ENCODE data around the gene FOXN3.

FOXN3 gene

DNA sequence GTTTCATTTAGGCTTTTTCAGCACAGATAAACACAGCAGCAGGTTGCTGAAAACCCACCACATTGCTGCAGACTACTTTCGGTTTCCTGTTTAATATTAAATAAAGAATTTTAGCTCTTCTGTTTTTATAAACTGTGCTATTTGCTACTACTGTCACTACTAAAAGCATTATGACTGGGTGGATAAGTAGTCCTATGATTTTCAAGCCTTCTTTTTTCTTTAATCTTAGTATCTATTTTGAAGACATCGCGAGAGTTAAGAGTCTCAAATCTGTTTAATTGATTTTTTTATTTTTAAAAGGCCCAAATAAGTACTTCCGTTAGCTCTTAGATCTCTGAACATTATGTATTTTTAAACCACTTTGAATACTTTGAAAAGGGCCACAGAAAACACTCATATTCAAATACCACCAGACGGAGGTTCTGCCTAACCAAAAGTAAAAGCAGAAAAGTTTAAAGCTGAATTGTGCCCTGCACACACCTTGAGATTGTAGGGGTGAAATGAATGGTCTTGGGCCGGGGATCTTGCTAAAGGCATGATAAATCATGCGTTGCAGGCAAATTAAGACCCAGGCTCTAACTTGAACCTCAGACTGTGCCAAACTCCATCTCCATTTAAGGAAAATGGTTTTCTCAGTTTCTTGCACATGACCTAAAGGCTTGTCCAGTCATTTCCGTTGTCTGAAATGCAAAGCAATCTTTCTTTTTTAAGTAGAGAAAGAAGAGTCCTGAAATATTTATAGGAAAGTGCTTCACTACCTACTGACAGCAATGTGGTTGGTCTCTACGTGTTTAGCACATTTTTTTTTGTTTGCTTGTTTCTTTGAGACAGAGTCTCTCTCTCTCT, 13.6 kb upstream of the FOXN3 start:
- FAIRE-seq: no peak

DNA sequence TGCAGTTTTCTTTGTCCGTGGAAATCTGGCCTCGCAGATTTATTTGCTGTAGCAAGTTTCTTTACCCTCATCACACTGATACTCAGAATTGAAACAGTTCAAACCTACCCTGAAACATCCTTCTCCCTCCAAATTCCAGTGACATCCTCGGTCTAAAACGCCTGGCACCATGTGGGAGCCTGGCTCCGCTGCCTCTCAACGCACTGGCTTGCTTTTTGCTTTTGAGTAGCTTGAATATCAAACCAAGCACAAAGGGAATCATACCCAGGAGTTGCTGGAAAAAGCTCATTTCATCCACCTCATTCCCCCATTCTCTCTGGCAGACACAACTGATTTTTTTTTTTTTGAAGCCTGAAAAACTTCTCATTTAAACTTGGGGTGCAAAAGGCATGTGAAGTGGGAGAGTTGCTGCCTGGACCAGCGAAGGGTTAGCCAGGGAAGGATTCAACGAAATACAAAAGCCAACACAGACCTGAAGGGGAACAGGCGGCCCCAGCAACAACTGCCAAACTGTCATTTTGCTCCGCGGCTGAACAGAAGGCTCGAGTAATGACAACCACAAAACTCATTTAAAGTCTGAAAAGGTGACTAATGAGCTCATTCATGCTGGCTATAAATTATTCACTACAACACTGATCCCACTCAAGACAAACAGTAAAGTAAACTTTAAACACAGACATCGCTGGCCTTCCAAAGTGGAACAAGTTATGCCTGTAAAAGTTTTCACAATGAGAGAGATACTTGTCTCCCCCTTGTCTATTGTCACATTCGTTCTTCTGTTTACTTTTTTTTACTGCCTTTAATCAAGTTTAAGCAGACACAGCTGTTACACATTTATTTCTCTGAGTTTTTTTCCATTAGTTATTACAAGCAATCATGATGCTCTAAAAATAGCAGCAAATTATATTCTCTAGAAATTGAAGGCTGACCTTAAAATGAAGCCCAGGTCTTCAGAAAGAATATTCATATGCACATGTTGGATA, 12.5 kb upstream of the FOXN3 start:
- peak; percentile 70 for FAIRE-seq

DNA sequence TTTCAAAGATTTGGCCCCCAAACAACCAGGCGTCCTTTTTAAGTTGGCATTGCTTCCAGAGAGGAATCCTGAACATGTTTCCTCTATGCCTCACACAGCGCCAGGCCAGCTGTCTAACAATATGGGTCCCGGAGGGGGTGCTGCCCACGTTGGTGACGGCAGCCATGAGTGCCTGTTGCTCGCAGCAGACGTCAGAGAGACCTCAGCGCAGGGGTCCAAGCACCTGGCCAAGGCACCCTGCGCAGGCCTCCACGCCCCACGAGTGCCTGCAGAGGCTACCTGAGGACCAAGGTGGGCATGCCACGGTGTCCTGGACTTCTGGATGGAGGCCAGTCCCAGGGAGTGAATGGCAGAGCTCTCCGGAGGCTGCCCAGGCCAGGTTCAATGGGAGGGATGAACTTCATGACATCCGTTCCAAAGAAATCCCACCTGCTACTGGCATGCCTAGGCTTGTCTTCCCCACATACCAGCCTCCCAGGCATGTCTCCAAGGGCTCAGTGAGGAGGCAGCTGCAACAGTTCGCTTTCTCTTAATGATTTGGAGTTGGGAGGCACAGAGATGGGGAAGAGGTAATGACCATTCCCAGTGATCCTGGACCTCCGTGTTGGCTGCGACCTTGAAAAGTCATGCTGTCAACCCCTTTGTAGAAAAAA, 11.6 kb upstream of the FOXN3 start:
- no peak for FAIRE-seq

DNA sequence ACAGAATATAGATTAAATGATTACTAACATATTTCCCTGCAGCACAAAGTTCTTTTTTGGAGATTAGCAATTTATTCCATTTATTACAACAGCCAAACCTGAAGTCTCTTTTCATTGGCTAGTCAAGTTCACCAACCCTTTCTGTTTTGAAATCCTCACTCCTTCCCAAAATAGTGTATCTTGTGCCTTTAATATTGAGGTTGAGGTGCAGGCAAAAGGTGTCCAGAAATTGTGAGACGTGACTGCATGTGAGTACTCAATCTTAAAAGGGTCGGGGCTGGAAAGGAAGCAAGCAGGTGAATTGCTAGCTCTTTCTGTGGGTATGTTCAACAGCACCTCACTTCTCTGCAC, 11.1 kb upstream of the FOXN3 start:
- FAIRE-seq: no peak

DNA sequence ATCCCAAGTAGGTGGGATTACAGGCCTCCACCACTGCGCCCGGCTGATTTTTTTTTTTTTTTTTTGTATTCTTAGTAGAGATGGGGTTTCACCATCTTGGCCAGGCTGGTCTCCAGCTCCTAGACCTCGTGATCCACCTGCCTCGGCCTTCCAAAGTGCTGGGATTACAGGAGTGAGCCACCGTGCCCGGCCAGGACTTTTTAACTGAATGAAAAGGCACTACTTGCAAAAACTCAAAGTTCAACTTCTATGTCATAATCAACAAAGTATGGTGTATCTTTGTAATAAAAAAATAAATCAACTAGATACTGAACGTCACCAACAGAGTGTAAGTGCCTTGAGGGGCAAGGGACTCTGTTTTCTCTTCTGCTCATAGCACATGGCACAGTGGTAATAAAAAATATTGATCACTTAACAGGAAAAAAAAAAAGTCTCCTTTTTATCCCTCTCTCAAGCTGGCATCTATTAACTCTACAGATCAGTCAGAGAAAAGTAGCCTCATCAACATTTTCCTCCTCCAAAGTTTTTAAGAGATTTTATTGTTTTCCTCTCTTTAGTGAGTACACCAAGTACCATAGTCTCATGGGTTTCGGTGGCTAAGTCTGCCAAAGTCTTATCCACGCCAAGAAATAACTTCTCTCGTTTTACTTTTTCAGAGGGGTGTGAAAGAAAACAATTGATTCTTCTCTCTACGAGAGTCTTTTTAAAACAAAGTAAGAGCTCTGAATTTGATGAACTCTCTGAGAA, 10.6 kb upstream of the FOXN3 start:
- no peak for FAIRE-seq

DNA sequence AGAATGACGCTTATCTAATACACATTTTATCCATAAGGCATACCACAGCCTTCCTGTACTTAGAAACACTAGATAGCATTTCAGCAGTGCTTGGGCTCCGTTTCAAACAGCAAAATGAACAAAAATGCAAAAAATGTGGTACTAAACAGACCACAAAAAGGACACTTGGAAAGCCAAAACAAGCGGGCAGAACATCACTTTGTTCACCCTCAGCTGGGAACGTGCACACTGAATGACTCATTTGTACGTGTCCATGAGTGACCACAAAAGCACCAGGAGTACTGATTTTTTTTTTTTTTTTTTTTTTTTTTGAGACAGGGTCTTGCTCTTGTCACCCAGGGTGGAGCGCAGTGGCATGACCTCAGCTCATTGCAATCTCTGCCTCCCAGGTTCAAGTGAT, 8.9 kb upstream of the FOXN3 start:
- no peak for FAIRE-seq

DNA sequence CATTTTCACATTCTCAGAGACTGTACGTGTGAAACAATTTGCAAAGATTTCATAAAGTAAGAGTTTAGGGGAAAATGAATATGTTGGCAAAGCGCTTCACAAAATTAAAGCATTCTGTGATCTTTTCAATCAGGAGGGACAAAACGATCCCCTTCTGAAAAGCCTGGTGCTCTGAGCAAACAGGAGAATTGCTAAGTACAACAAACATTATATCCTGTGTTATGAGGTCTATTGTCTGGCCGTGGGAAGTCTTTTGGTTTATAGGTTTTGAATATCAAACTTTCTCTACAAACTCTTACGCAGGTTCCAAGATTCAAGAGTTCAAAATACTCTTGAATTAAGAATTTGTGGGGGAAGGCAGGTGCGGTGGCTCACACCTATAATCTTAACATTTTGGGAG, 7.2 kb upstream of the FOXN3 start:
- FAIRE-seq: no peak

DNA sequence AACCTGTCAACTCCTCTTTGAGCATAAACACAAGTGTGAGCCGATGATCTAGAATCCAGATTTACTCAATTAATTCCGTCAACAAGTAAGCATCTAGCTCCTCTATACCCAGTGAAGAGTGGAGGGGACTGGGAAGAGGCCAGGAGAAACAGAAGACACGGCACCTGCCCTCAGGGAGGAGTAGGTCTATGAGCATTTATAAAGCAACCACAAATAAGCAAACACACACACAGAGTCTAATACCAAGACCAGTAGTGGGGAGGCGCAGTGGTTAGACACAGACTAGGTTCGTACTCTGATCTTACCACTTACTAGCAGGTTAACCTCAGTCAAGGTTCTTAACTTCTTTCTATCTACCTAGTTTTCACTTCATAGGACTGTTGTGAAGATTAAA, 5.9 kb upstream of the FOXN3 start:
- FAIRE-seq: no peak

DNA sequence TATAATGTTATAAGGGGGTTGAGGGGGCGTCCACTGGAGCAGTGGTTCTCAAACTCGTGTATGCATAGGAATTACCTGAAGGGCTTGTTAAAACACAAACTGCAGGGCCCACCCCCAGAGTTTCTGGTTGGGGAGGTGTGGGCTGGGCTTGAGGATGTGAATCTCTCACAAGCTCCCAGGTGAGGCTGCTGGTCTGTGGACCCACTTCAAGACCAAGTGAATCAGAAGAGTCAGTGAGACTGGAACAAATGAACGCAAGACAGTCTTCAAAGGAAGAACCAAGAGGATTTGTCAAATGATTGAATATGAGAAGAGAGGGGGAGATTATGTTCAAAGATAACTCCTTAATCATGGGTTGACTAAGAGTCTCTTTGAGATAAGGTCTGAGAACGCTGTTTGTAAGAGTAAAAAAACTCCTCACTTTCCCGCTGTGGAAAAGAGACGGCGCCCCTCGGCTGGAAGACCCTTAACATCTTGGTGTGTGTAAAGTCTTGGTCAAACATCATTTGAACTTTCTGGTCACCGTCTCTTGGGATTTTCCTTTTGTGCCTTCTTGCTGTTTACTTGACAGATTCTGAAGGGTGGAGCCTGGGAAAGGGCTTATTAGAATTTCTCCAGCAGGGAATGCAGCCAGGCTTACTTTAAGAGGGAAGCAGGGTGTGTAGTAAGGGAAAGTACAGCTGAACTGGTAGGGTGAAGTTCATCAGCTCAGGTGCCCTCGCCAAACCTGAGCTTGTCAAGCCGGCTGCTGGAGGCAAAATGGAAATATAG, 5.3 kb upstream of the FOXN3 start:
- no peak for FAIRE-seq

DNA sequence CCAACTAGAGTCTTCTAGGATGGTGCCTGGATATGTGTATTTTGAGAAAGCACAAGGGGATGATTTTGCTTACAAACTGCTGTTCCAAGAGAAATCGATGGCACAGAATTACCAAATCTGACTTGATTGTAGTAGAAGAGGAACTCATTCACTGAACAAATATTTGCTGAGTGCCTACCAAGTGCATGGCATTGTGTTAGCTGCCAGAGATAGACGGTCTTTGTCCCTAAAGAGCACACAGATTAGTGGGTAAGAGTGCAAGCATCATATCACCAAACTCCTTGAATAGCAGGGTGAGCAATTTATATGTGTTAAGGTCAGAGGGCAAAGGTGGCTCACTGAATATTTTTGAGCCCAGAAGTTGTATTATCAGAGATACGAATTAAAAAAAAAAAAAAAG, 3.5 kb upstream of the FOXN3 start:
- no peak for FAIRE-seq

DNA sequence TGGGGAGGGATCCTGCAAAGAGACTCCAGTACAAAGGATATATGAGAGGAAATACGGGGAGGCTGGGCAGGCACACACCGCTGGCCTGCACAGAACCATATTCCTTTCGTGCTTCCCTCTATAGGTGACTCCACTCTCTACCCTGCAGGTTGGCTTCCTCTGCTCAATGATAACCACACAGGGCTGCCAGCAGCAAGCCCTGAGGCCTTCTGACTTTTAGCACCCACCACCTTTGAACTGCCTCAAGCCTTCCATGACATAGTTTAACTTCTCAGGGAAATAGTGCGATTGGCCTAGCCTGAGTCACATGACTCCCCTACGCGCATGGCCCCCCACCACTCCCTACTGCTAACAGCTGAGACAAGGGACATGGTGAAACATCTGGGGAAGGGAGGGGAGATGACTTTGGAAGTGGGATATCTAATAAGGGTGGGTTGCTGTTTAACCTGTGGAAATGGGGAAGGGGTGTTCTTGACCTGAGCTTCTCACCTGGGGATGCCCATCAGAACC, 3.0 kb upstream of the FOXN3 start:
- no peak for FAIRE-seq

DNA sequence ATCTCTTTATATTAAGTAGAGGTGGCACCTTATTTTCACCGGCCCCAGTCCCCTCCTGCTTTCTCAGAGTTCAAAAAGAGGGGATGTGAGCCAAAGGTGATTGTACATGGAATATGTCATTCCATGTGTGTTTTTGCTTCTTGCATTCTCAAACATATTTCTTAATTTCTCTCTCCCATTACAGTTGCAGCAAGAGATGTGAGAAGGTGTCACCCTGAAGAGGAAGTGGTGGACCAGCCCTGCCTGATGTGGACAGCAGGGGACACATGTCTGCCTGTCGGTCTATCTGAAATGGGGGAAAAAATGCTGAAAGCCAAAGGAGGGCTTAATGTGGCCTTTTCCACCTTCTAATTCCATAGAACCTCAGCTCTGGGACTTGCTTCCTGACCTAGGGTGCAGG, 1.9 kb upstream of the FOXN3 start:
- FAIRE-seq: no peak

DNA sequence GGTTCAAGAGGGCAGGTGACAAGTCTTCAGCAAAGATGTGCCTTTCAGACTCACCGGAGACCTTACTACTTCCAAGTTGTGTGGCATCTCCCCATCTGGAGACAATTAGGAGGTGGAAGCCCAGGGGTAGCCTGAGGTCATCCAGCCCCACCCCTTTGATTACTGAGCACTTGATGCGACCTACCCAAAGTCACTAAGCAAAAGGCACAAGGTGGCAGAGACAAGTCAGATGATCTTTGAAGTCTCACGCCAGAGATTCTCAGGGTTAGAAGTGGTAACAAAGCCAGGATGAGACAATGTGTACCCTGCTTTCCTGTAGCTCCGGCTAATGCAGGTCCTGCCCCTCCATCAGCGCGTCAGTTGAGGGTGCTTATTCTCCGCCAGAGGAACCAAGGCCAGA, 1.4 kb upstream of the FOXN3 start:
- no peak for FAIRE-seq

DNA sequence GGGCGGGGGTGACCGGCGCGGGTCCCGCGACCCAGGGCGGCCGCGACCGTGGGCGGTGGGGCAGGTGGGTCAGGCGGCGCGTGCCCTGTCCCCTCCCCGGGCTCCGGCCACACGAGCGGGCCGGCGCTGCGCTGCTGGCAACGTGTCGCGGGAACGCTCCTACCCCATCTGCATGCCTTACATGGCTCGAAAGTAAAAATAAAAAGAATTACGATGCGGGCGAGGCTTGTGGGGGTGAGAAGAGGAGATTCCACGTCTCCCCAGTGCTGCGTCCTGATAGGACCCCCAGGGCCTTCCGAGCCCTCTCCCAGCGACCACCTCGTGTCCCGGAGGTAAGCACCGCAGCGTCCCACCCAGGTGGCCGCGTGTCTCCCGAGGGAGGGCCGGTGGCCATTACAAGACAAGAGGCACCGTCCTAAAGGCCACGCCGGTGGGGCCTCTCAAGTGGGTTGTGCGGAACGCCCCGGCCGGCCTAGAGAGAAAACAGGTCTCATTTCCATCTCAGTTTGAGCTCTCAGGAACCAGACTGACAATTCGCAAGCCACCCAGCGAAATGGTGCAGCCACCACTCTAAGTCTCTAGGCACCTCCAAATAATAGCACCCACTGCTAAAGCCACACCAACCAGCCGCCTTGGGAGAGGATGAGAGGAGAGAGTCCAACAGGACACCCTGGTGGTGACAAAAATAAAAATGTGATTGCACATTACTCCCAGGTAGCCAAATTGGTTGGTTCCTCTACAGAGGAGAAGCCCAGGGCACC, 612 bp upstream of the FOXN3 start:
- FAIRE-seq: no peak

DNA sequence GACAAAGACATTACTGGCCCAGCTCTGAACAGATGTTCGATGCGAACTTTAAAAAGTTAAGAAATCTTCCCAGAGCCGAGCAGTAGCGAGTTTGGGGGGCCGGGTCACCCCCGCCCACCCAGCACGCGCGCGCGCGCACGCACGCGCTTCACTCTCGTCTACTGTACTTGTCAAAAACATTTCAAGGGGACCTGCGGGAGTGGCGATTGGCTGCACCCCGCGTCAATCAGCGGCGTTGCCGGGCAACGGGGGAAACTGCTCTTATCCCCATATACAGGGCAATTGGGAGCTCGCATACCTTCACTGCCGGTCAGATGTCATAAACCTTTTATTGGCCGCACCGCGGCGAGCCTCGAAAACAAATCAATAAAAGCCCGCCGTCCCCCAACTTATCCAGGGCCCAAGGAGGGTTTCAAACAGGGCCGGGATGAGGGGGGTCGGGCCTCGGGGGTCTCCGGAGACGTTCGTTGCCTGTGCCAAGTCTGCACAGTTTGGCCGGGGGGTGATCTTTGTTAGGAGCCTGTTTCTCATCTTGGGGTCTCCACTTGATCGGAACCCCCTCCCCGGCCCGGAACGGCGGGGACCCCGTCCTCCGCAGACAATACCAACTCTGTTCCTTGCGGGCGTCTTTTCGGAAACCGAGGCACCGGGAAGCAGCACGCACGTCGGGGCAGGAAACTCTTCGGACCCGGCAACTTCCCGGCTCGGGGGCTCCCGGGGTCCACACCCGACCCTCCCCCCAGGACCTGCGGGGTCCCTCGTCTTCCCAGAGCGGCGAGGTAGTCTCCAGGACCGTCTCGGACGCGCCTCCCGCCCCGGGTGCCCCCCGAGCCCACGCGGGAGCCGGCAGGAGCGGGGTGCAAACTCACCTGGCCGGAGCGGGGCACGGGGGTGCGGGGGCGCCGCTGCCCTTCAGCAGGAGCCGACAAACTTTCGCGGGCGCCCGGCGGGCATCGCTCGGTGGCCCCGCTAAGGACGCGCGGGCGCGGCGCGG, 734 bp downstream of the FOXN3 start:
- FAIRE-seq: no peak

DNA sequence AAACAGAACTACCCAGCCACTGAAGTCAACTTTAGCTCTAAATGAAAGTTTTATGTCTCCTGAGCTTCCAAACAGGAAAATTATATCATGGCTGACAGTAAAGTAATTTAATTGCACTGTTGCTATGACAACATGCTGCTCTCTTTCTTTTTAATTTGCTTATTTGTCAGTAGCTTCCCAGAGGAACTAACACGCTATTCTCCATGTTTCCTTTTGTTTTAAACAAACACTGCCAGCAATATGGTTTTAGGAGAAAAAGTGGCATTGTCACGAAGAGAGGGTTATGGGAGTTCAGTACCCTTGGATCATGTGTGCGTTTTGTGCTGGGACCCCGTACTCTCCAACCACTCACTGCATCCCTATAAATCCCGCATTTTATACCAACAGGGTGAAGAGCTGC, 1.9 kb downstream of the FOXN3 start:
- no peak for FAIRE-seq

DNA sequence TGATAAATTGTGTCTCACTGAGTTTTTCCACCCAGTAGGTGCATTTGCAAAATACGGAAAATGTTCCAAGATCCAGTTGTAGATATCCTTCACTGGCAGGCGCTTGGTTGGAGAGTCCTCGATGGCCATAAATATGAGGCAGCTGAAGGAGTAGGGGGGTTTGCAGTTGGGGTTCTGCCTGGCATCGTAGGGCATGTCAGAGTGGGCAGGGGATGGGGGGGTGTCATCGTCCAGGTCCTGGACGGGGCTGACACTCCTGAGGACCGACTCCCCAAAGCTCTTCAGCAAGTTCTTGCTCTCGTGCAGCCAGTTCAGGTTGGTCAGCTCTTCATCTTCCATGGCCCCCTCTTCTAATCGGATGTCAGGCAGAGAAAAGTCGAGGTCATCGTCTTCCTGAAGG, 5.1 kb downstream of the FOXN3 start:
- no peak for FAIRE-seq

DNA sequence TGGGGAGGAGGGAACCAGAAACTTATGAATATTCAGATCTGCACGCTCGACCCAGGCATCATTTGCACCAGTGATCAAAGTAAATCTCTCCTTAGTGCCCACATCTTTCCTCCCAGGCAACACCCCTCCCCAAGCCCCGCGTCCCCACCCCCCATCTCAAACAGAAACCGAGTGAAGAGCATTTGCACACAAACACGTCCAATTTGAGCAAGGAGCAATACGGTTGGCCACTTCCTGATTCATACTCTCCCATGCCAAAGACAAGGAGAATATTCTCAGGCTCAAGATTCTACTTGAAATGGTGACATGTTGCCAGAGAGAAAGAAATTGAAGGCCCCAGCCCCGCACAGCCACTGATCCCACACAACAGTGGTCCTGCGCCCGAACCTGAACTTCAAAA, 7.1 kb downstream of the FOXN3 start:
- FAIRE-seq: no peak

DNA sequence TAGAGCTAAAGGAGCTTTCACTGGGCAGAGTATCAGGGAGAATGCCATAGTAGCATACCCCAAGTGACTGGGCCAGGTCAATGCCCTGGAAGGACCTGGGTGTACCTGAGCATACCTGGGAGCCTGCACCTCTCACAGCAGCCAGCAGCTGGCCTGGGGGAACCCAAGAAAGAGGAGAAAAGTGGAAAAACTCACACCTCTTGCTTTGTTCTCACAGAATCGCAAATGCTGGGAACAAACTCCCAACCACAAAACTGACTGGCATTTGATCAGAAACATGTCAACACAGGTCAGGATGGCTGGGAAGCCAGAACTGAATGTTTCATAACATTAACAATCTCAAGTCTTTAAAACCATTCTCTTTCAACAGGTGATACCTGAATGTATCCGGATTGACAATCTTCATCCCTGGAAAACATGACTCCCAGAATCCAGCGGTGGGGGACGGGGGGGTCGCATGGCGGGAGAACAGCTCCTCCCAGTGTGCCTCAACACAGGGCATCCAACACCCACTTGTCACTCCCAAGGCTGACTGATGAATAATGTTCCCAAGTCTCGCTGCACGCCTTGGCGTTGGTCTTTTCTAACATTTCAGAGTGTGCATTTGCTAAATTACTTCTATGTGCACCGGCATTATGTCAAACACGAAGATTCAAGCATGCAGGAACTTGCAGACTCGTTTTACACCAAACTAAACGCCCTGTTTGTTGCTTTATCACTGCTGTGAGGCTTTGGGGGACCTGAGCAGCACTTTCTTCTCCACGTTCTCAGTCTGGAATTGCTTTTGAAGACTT, 7.9 kb downstream of the FOXN3 start:
- no peak for FAIRE-seq

Data from endometrium (tissue), 2 donors.